K562 (cell line): ENCODE results near the gene MFF.

Source experiments
- ATF6 ChIP-seq: sonication (generic); formaldehyde crosslinking; IDR thresholded peaks from 2 replicates; pipeline ENCODE4 v1.4.0; 2020; ENCODE audit warnings: mild to moderate bottlenecking, missing genetic modification reagents
- EGR1 ChIP-seq: fragments of 450-650 bp; conservative IDR thresholded peaks from 2 replicates; pipeline ENCODE4 v1.6.1; 2017; ENCODE audit warnings: mild to moderate bottlenecking
- ETV1 ChIP-seq: fragments of 450-650 bp; conservative IDR thresholded peaks from 2 replicates; pipeline ENCODE4 v1.6.1; 2016; ENCODE audit warnings: missing genetic modification characterization, control low read depth, low read depth, missing compliant biosample characterization
- GTF2B ChIP-seq: IDR thresholded peaks from 2 replicates; pipeline ENCODE4 v1.6.1; 2011; ENCODE audit not compliant: insufficient read length; ENCODE audit errors: extremely low read depth
- HDAC1 ChIP-seq, 2 experiments: fragments of 450-650 bp; IDR thresholded peaks; 2 replicates each; pipeline ENCODE4 v1.6.1; 2016 to 2017; ENCODE audit warnings: inconsistent platforms in 1 of 2, mild to moderate bottlenecking in 1 of 2, moderate library complexity in 1 of 2
- MAX ChIP-seq: sonication (generic); formaldehyde crosslinking; IDR thresholded peaks from 2 replicates; pipeline ENCODE4 v1.9.0; 2022; ENCODE audit warnings: mild to moderate bottlenecking, missing genetic modification reagents
- PCBP1 ChIP-seq: fragments of 200-400 bp; formaldehyde crosslinking; IDR thresholded peaks from 2 replicates; pipeline ENCODE4 v1.6.1; 2018; ENCODE audit warnings: mild to moderate bottlenecking, low read depth, low read length; ENCODE audit not compliant: poor library complexity, severe bottlenecking
- POLR2AphosphoS5 ChIP-seq: IDR thresholded peaks from 2 replicates; pipeline ENCODE4 v1.6.1; 2011; ENCODE audit warnings: mild to moderate bottlenecking, low read depth, low read length, moderate library complexity; ENCODE audit not compliant: control insufficient read depth, insufficient read depth
- TAF9B ChIP-seq: fragments of 450-650 bp; IDR thresholded peaks from 2 replicates; pipeline ENCODE4 v1.6.1; 2018; ENCODE audit warnings: mild to moderate bottlenecking; ENCODE audit not compliant: partially characterized antibody
- TRIM28 ChIP-seq: fragments of 450-650 bp; IDR thresholded peaks from 2 replicates; pipeline ENCODE4 v1.6.1; 2017
- ZNF143 ChIP-seq: sonication (generic); formaldehyde crosslinking; IDR thresholded peaks from 2 replicates; pipeline ENCODE4 v1.9.0; 2022; ENCODE audit warnings: mild to moderate bottlenecking, missing genetic modification reagents
- TF ChIP-seq, protein P1 (sequence below), 3 experiments: IDR thresholded peaks in 2 of 3; conservative IDR thresholded peaks in 1 of 3; 2 replicates each; pipeline ENCODE4 v1.5.1; 2011 to 2012; ENCODE audit warnings: low read length in 3 of 3, mild to moderate bottlenecking in 3 of 3, control low read depth in 2 of 3, improper control_type of control experiment in 1 of 3, inconsistent platforms in 1 of 3, low read depth in 1 of 3, mixed read lengths in 1 of 3, moderate library complexity in 1 of 3; ENCODE audit not compliant: insufficient read depth in 2 of 3

DNA sequence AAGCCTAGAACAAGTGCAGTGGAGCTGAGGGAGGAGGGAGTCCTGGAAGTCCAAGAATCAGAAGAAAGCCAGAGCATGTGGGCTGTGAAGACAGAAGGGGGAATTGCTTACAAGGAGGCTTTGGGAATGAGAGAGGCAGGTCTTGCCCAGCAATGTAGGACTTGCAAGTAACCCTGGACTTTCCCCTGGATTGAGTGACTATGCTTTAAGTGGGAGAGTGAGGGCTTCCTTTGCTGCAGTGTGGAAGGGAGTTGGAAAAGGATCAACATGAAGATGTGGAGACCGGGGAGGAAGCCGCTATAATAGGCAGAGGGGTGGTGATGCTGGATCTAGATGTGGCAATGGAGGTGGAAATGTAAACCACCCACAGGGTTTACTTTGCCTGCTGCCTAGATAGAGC lies 76.5 kb downstream of the MFF start:
- TF ChIP-seq HDAC1 (IDR thresholded peaks at IDR 0.05): no peak
- TF ChIP-seq EGR1: no peak
- TF ChIP-seq MAX (CRISPR knock-in tag): no peak
- no peak for TF ChIP-seq ZNF143 (CRISPR knock-in tag)
- TF ChIP-seq ATF6: no peak
- TF ChIP-seq, protein P1, sequence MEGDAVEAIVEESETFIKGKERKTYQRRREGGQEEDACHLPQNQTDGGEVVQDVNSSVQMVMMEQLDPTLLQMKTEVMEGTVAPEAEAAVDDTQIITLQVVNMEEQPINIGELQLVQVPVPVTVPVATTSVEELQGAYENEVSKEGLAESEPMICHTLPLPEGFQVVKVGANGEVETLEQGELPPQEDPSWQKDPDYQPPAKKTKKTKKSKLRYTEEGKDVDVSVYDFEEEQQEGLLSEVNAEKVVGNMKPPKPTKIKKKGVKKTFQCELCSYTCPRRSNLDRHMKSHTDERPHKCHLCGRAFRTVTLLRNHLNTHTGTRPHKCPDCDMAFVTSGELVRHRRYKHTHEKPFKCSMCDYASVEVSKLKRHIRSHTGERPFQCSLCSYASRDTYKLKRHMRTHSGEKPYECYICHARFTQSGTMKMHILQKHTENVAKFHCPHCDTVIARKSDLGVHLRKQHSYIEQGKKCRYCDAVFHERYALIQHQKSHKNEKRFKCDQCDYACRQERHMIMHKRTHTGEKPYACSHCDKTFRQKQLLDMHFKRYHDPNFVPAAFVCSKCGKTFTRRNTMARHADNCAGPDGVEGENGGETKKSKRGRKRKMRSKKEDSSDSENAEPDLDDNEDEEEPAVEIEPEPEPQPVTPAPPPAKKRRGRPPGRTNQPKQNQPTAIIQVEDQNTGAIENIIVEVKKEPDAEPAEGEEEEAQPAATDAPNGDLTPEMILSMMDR (IDR thresholded peaks at IDR 0.05 in 2 of 3, conservative IDR thresholded peaks at IDR 0.05 in 1 of 3; ENCODE audit: insufficient read depth in 2 of 3, low read depth in 1 of 3, low read length in 3 of 3): no peak
- no peak for TF ChIP-seq POLR2AphosphoS5
- no peak for TF ChIP-seq PCBP1
- TF ChIP-seq TAF9B: no peak
- TF ChIP-seq ETV1 (tag): no peak
- no peak for TF ChIP-seq TRIM28
- TF ChIP-seq GTF2B: no peak
